Esophagus muscularis mucosa (tissue), 4 donors: Measurements from ENCODE around the gene F11.

Experiments used
- CTCF ChIP-seq, 3 experiments: fragments of 200-600 bp in 2 of 3; fragments of 450-650 bp in 1 of 3; sonication (generic) in 2 of 3; IDR thresholded peaks; one replicate each; pipeline ENCODE4 v1.5.1; 2017 to 2019; ENCODE audit warnings: antibody characterized with exemption in 3 of 3, mild to moderate bottlenecking in 2 of 3, moderate library complexity in 1 of 3
- EP300 ChIP-seq: sonication (generic); formaldehyde crosslinking; IDR thresholded peaks from one replicate; pipeline ENCODE4 v1.6.1; 2017; ENCODE audit warnings: antibody characterized with exemption
- POLR2A ChIP-seq: fragments of 450-650 bp; IDR thresholded peaks from one replicate; pipeline ENCODE4 v1.6.1; 2017; ENCODE audit warnings: antibody characterized with exemption, moderate library complexity, mild to moderate bottlenecking, low read depth
- POLR2AphosphoS5 ChIP-seq, 2 donors: sonication (generic); formaldehyde crosslinking; IDR thresholded peaks; one replicate each; pipeline ENCODE4 v1.6.1; 2017; ENCODE audit warnings: antibody characterized with exemption in 2 of 2

DNA sequence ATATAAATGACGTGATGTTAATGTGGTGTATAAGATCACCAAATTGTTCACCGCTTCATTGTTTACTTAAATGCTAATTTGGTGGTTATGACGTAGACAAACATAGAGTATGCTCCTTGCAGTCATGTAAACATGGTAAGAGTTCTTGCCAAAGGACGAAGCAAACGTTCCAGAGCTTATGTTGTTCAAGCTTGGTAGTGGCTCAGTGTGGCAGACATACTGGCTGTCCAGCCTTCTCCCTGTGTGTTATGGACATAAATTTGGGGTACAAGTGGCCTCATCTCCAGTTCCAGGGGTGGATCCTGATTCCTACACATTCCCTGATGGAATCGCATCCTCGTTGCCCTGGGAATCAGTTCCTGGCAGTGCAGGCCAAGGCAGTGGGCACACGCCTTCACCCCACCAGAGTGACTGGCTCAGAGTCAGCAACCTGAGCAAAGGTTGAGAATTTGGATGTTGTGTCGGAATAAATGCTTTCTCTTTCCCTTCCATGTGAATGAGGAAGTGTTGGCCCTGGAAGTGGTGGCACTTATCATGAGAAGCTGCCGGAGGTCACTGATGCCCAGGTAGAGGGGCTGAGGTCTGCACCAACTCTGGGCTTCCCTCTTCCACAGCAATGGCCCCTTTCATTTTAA lies 25.4 kb downstream of the F11 start:
- no peak for TF ChIP-seq CTCF (IDR thresholded peaks at IDR 0.05)
- TF ChIP-seq POLR2AphosphoS5 (IDR thresholded peaks at IDR 0.05) = no peak
- TF ChIP-seq POLR2A = no peak
- no peak for TF ChIP-seq EP300
